ENCODE measurements around the gene OSTN.

OSTN gene

GRCh38 chr3:191282251-191283185, 83.5 kb downstream of the OSTN start:
- Histone ChIP-seq H3K36me3 (ENCODE audit: control insufficient read depth in 2 of 2, insufficient read depth in 1 of 2, low read length in 2 of 2) (no peaks in the 10 kb centered on the region), H3K9me3 (ENCODE audit: control insufficient read depth, insufficient read depth, low read depth, low read length) (no peaks in the 10 kb centered on the region), H3K4me1 (ENCODE audit: control insufficient read depth, insufficient read depth, low read length) (peaks cover 9% of the 10 kb centered on the region), H3K27ac (ENCODE audit: extremely low read depth, low read depth, low read length) (no peak overlapping the region), H3K4me3 (ENCODE audit: low read depth, low read length) (no peak overlapping the region)
- ChIA-PET POLR2A (no interaction called here), CTCF (interaction anchor here (0.7 kb wide), 2 partner anchors 22 to 1591 kb away, joined by 3 read pairs; no protein-coding TSS in a partner anchor)
- no peak for TF ChIP-seq ZNF670 (tag by site-specific recombination; IDR thresholded peaks at IDR 0.05; ENCODE audit: low read depth)
- no peak for TF ChIP-seq ZNF571 (tag by site-specific recombination; IDR thresholded peaks at IDR 0.05)
- no peak for TF ChIP-seq KLF8 (tag by site-specific recombination; IDR thresholded peaks at IDR 0.05)
- peak; percentile 31; the same call in 1 of the 2 replicates for TF ChIP-seq TCF7L2 (IDR thresholded peaks at IDR 0.05; ENCODE audit: borderline replicate concordance, low read depth, low read length)
- no peak for TF ChIP-seq ZNF777 (tag by site-specific recombination; IDR thresholded peaks at IDR 0.05; ENCODE audit: borderline replicate concordance)
- TF ChIP-seq YY1 (tag by site-specific recombination; IDR thresholded peaks at IDR 0.05) = no peak
- TF ChIP-seq ZNF416 (tag by site-specific recombination; IDR thresholded peaks at IDR 0.05) = no peak
- no peak for TF ChIP-seq ZNF426 (tag by site-specific recombination; IDR thresholded peaks at IDR 0.05)
- 0 out of 2 replicates have a peak, but pooled peaks have one; percentile 20 for TF ChIP-seq OSR2 (tag by site-specific recombination; IDR thresholded peaks at IDR 0.05)
- TF ChIP-seq ZNF48 (tag by site-specific recombination; IDR thresholded peaks at IDR 0.05) = no peak
- no peak for TF ChIP-seq ZNF660 (tag by site-specific recombination; IDR thresholded peaks at IDR 0.05)
- no peak for TF ChIP-seq ZSCAN4 (tag by site-specific recombination; IDR thresholded peaks at IDR 0.05)
- TF ChIP-seq ZNF585B (tag by site-specific recombination; IDR thresholded peaks at IDR 0.05) = no peak
- peak; percentile 63 for TF ChIP-seq PRDM6 (tag by site-specific recombination; IDR thresholded peaks at IDR 0.05)
- no peak for TF ChIP-seq PRDM4 (tag by site-specific recombination; IDR thresholded peaks at IDR 0.05)
- TF ChIP-seq KLF1 (tag by site-specific recombination; IDR thresholded peaks at IDR 0.05) = no peak
- TF ChIP-seq PRDM1 (tag by site-specific recombination; IDR thresholded peaks at IDR 0.05) = no peak
- TF ChIP-seq ZNF510 (tag by site-specific recombination; IDR thresholded peaks at IDR 0.05; ENCODE audit: insufficient replicate concordance) = no peak
- TF ChIP-seq ZNF791 (tag by site-specific recombination; IDR thresholded peaks at IDR 0.05) = no peak
- peak; percentile 45; the same call in 1 of the 2 replicates for TF ChIP-seq FEZF1 (tag by site-specific recombination; IDR thresholded peaks at IDR 0.05)
- no peak for TF ChIP-seq ZNF174 (tag by site-specific recombination; IDR thresholded peaks at IDR 0.05)
- TF ChIP-seq ZNF175 (tag by site-specific recombination; IDR thresholded peaks at IDR 0.05) = no peak
- TF ChIP-seq KLF16 (tag by site-specific recombination; IDR thresholded peaks at IDR 0.05) = no peak
- no peak for TF ChIP-seq ZNF837 (tag by site-specific recombination; IDR thresholded peaks at IDR 0.05)
- no peak for TF ChIP-seq ZFP37 (tag by site-specific recombination; IDR thresholded peaks at IDR 0.05)
- no peak for TF ChIP-seq ZNF785 (tag by site-specific recombination; IDR thresholded peaks at IDR 0.05)
- TF ChIP-seq ZNF274 (IDR thresholded peaks at IDR 0.05; ENCODE audit: low read length) = no peak
- TF ChIP-seq ZNF274 (tag by site-specific recombination; IDR thresholded peaks at IDR 0.05; ENCODE audit: borderline replicate concordance) = no peak
- TF ChIP-seq, protein P1, sequence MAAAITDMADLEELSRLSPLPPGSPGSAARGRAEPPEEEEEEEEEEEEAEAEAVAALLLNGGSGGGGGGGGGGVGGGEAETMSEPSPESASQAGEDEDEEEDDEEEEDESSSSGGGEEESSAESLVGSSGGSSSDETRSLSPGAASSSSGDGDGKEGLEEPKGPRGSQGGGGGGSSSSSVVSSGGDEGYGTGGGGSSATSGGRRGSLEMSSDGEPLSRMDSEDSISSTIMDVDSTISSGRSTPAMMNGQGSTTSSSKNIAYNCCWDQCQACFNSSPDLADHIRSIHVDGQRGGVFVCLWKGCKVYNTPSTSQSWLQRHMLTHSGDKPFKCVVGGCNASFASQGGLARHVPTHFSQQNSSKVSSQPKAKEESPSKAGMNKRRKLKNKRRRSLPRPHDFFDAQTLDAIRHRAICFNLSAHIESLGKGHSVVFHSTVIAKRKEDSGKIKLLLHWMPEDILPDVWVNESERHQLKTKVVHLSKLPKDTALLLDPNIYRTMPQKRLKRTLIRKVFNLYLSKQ (tag by site-specific recombination; IDR thresholded peaks at IDR 0.05; ENCODE audit: borderline replicate concordance) = no peak
- TF ChIP-seq, protein P2, sequence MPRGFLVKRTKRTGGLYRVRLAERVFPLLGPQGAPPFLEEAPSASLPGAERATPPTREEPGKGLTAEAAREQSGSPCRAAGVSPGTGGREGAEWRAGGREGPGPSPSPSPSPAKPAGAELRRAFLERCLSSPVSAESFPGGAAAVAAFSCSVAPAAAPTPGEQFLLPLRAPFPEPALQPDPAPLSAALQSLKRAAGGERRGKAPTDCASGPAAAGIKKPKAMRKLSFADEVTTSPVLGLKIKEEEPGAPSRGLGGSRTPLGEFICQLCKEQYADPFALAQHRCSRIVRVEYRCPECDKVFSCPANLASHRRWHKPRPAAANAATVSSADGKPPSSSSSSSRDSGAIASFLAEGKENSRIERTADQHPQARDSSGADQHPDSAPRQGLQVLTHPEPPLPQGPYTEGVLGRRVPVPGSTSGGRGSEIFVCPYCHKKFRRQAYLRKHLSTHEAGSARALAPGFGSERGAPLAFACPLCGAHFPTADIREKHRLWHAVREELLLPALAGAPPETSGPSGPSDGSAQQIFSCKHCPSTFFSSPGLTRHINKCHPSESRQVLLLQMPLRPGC (tag by site-specific recombination; IDR thresholded peaks at IDR 0.05) = 0 out of 2 replicates have a peak, but pooled peaks have one; percentile 13
